Mucosa of stomach (tissue), 1 donor: ENCODE results near the gene MAN1B1.
"Not testable (repeated sequence)": the region's sequence is repeated elsewhere in the genome, so short reads cannot be mapped to it uniquely, and the experiment has no call there.

Experiments used
- H3K27me3 ChIP-seq: one replicate; pipeline ENCODE4 v1.7.0; 2013; ENCODE audit warnings: mild to moderate bottlenecking, low read length; ENCODE audit not compliant: control insufficient read depth, insufficient read depth
- H3K36me3 ChIP-seq: one replicate; pipeline ENCODE4 v1.7.0; 2013; ENCODE audit warnings: low read length; ENCODE audit not compliant: control insufficient read depth, insufficient read depth
- H3K4me1 ChIP-seq: one replicate; pipeline ENCODE4 v1.7.0; 2013; ENCODE audit warnings: mild to moderate bottlenecking, low read length; ENCODE audit not compliant: control insufficient read depth, insufficient read depth
- H3K4me3 ChIP-seq: one replicate; pipeline ENCODE4 v1.7.0; 2013; ENCODE audit warnings: low read length
- H3K9ac ChIP-seq: one replicate; pipeline ENCODE4 v1.7.0; 2013; ENCODE audit warnings: mild to moderate bottlenecking, low read length, moderate library complexity
- H3K9me3 ChIP-seq: one replicate; pipeline ENCODE4 v1.7.0; 2013; ENCODE audit warnings: mild to moderate bottlenecking, low read length, moderate library complexity; ENCODE audit not compliant: control insufficient read depth
- donor health status: Pancreatic carcinoma.

Gene MAN1B1

GRCh38 chr9:137112564-137113384 is 26.0 kb downstream of the MAN1B1 start:
- H3K9ac ChIP-seq, result no peak overlapping the region
- no peaks in the 10 kb centered on the region for H3K36me3 ChIP-seq
- no peak overlapping the region for H3K4me3 ChIP-seq
- H3K27me3 ChIP-seq, result peaks cover 19% of the 10 kb centered on the region
- no peaks in the 10 kb centered on the region for H3K9me3 ChIP-seq
- peaks cover 9% of the 10 kb centered on the region for H3K4me1 ChIP-seq

GRCh38 chr9:137113385-137114159 is 26.8 kb downstream of the MAN1B1 start:
- Histone ChIP-seq H3K4me1 (peaks cover 9% of the 10 kb centered on the region), H3K4me3 (no peak overlapping the region), H3K36me3 (no peaks in the 10 kb centered on the region), H3K9me3 (no peaks in the 10 kb centered on the region), H3K27me3 (peaks cover 19% of the 10 kb centered on the region), H3K9ac (no peak overlapping the region)

DNA sequence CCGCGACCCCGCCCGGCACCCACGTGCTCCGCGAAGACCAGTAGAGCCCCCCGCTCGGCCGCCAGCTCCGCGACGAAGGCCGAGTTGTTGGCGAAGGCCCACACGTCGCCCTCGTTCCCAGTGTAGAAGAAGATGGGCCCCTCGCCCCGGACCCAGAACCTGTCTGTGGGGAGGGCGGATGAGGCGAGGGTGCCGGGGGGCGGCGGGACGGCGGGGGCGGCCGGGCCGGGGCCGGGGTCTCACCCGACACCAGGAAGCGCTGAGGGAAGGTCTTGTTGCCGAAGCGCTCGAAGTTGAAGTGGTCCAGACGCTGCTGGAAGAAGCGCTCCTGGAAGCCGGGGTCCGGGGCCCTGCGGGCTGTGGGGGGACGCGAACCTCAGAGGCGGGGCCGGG is 27.4 kb downstream of the MAN1B1 start:
- Histone ChIP-seq H3K9me3 (no peaks in the 10 kb centered on the region), H3K4me3 (no peak overlapping the region), H3K4me1 (peaks cover 9% of the 10 kb centered on the region), H3K27me3 (peaks cover 19% of the 10 kb centered on the region), H3K9ac (no peak overlapping the region), H3K36me3 (no peaks in the 10 kb centered on the region)

GRCh38 chr9:137114613-137115393 is 28.0 kb downstream of the MAN1B1 start, which contains the start of gene DPP7:
TSS of gene DPP7 (minus strand) at chr9:137114733. CDS start at chr9:137114713, 20 bp downstream.
- H3K9ac ChIP-seq, result no peak within 1 kb of the TSS
- H3K9me3 ChIP-seq, result no peaks in the 10 kb centered on the region
- H3K4me1 ChIP-seq, result peaks cover 9% of the 10 kb centered on the region
- H3K27me3 ChIP-seq, result peaks cover 19% of the 10 kb centered on the region
- H3K4me3 ChIP-seq, result peak within 1 kb of the TSS; percentile 41
- H3K36me3 ChIP-seq, result no peaks in the 10 kb centered on the region

DNA sequence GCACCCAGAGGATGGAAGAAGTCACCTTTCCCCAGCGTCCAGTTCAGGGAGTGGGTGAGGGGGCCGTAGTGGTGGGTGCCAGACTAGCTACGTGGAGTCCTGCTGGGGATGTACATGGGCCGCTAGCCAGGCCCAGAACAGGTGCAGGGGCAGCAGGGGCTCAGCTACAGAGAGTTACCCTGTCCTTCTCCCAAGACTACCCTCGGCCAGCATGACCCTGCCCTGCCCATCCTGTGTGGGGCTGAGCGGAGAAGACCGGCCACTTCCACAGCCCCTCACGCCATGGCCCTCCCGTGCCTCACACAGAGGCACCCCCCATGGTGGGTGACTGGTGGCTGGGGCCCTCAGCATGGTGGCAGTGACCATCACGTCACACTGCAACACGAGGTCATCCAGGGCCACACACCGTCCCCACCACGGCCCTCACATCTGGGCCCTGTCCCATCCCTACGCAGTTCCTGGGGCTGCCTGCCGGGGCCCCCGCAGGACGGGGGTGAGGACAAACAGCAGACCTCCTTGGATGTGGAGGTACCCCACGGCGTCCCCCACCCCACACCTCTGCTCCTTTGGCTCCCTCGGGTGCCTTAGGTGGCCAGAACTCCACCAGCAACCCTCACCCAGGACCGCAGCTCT is 28.7 kb downstream of the MAN1B1 start:
- H3K4me1 ChIP-seq, result peaks cover 9% of the 10 kb centered on the region
- H3K36me3 ChIP-seq, result no peaks in the 10 kb centered on the region
- no peaks in the 10 kb centered on the region for H3K9me3 ChIP-seq
- H3K4me3 ChIP-seq, result no peak overlapping the region
- H3K9ac ChIP-seq, result no peak overlapping the region
- H3K27me3 ChIP-seq, result peaks cover 19% of the 10 kb centered on the region

DNA sequence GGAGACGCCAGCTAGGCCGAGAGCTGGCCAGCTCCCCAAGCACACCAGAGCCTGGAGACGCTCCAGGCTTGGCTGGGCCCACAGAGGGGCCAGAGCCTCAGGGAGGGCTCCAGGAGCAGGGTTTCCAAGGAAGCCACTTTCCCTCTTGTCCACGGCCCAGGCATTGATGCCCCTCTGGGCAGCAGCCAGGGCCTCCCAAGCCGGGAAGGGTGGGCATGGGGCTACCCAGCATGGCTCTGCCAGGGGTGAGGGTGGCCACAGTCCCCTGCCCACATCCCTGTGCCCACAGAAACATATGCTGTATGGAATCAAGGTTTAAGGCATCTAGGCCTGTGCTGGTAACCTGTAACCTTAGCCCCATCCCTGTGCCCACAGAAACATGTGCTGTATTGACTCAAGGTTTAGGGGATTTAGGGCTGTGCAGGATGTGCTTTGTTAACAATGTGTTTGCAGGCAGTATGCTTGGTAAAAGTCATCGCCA is 29.3 kb downstream of the MAN1B1 start:
- no peak overlapping the region for H3K9ac ChIP-seq
- no peaks in the 10 kb centered on the region for H3K36me3 ChIP-seq
- no peaks in the 10 kb centered on the region for H3K9me3 ChIP-seq
- no peak overlapping the region for H3K4me3 ChIP-seq
- peaks cover 19% of the 10 kb centered on the region for H3K27me3 ChIP-seq
- peaks cover 9% of the 10 kb centered on the region for H3K4me1 ChIP-seq

- Histone ChIP-seq H3K27me3 (peaks cover 19% of the 10 kb centered on the region), H3K4me1 (peaks cover 9% of the 10 kb centered on the region), H3K9me3 (no peaks in the 10 kb centered on the region), H3K36me3 (no peaks in the 10 kb centered on the region), H3K9ac (no peak overlapping the region), H3K4me3 (no peak overlapping the region)
These were observed 29.9 kb downstream of the MAN1B1 start for GRCh38 chr9:137116728-137117127.

GRCh38 chr9:137117269-137117731 is 30.5 kb downstream of the MAN1B1 start:
- Histone ChIP-seq H3K4me3 (no peak overlapping the region), H3K4me1 (peaks cover 9% of the 10 kb centered on the region), H3K27me3 (peaks cover 19% of the 10 kb centered on the region), H3K9me3 (no peaks in the 10 kb centered on the region), H3K9ac (no peak overlapping the region), H3K36me3 (no peaks in the 10 kb centered on the region)

- H3K9ac ChIP-seq, H3K4me3 ChIP-seq, H3K36me3 ChIP-seq, H3K9me3 ChIP-seq, H3K4me1 ChIP-seq: not testable (repeated sequence)
- H3K27me3 ChIP-seq, result peaks cover 19% of the 10 kb centered on the region
These were observed 31.4 kb downstream of the MAN1B1 start for GRCh38 chr9:137118092-137118603.

DNA sequence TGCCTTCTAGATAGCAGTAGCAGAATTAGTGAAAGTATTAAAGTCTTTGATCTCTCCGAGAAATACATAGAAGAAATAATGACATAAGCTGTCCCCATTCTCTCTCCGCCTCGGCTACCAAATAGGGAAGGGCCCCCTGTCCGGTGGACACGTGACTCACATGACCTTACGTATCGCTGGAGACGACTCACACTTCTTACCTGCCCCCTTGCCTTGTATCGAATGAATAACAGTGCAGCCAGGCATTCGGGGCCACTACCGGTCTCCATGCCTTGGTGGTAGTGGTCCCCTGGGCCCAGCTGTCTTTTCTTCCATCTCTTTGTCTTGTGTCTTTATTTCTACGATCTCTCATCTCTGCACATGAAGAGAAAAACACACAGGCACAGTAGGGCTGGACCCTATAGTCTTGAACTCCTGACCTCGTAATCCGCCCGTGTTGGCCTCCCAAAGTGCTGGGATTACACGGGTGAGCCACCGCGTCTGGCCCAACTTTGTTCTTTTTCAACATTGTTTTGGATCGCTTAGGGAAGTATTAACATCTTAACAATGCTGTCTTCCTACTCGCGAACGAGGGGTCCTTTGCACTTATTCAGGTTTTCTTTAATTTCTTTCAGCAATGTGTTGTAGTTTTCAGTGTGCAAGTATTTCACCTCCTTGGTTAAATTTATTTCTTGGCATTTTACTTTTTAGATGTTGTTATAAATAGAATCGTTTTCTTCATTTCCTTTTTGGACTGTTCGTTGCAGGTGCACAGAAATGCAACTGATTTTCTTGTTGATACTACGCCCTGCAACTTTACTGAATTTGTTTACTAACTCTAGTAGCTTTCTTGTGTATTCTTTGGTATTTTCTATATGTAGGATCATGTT is 35.4 kb downstream of the MAN1B1 start:
- H3K27me3 ChIP-seq, H3K4me1 ChIP-seq, H3K36me3 ChIP-seq, H3K9ac ChIP-seq, H3K4me3 ChIP-seq, H3K9me3 ChIP-seq: not testable (repeated sequence)
